Muscle layer of duodenum (tissue), 2 donors: ENCODE data around the gene SEMA6A.

Experiments used
- H3K27ac ChIP-seq: one replicate; pipeline ENCODE4 v1.7.0; 2013; ENCODE audit warnings: mild to moderate bottlenecking, low read length
- H3K27me3 ChIP-seq: one replicate; pipeline ENCODE4 v1.7.0; 2013; ENCODE audit warnings: low read depth, mild to moderate bottlenecking, control low read depth, low read length
- H3K36me3 ChIP-seq, 2 donors: one replicate each; pipeline ENCODE4 v1.7.0; 2013; ENCODE audit warnings: low read length in 2 of 2, control low read depth in 1 of 2, mild to moderate bottlenecking in 1 of 2; ENCODE audit not compliant: insufficient read depth in 2 of 2, control insufficient read depth in 1 of 2
- H3K4me1 ChIP-seq, 2 donors: one replicate each; pipeline ENCODE4 v1.7.0; 2013; ENCODE audit warnings: low read length in 2 of 2, mild to moderate bottlenecking in 2 of 2, control low read depth in 1 of 2, moderate library complexity in 1 of 2; ENCODE audit not compliant: insufficient read depth in 2 of 2, control insufficient read depth in 1 of 2
- H3K4me3 ChIP-seq, 2 donors: one replicate each; pipeline ENCODE4 v1.7.0; 2013; ENCODE audit warnings: low read length in 2 of 2, low read depth in 1 of 2, mild to moderate bottlenecking in 1 of 2
- H3K9me3 ChIP-seq, 2 donors: one replicate each; pipeline ENCODE4 v1.7.0; 2013; ENCODE audit warnings: low read length in 2 of 2, control low read depth in 1 of 2, mild to moderate bottlenecking in 1 of 2; ENCODE audit not compliant: control insufficient read depth in 1 of 2
- donor health status: healthy.

The SEMA6A gene

DNA sequence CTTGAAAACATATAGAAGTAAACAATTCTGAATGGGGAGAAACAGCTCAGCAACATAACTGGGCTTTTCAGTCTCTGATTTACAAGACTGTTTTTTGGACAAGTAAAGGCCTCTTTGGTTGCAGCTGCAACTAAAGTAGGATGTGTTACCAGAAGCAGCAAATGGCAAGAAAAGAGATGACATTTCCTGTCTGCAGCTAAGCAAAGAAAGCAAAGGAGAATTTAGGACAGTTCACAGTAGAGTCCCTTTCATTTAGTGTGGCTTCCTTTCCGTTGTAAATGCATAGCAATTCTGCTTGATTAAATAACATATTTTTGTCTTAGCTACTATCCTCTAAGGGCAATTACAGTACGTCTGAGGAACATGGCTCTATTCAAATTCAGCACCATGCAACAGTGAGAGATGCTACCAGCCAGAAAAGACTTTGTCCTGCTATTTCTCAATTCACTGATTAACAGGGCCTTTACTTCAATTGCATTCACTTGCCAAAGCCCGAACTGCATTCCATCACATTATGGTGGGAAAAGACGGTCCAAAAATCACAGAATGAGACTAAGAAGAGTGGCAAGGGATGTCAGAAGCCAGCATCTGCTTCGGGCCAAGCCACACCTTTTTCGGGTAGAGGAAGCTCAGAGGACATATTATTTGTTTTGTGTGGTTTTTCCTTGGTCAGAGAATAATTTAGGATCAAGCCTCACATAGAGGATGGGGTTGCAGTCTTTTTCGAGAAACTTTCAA lies 107.7 kb downstream of the SEMA6A start:
- Histone ChIP-seq H3K9me3 (no peaks in the 10 kb centered on the region), H3K27ac (no peak overlapping the region), H3K4me1 (peaks cover 0 to 14% of the 10 kb centered on the region in 2 donors), H3K36me3 (peaks cover 20 to 25% of the 10 kb centered on the region in 2 donors), H3K27me3 (no peaks in the 10 kb centered on the region), H3K4me3 (no peak overlapping the region)

DNA sequence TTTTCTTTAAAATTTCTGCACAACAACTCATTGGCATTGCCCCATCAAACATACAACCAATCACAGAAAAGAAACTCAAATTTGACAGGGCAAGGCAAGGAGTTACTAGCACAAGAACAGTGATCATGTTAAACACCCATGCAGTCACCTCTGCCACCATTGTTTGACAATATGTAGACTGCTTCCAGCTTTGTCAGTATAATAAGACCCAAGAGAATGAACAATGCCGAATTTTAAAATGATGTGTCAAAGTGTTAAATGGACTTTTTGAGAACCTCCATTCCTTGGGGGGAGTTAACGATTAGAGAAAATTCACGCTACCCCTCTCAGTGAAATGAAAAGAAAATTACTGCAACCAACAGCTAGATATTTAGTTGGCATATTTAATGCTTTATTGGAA lies 109.2 kb downstream of the SEMA6A start:
- peaks cover 20 to 25% of the 10 kb centered on the region in 2 donors for H3K36me3 ChIP-seq
- H3K27ac ChIP-seq = no peak overlapping the region
- H3K27me3 ChIP-seq = no peaks in the 10 kb centered on the region
- no peaks in the 10 kb centered on the region for H3K9me3 ChIP-seq
- H3K4me1 ChIP-seq = peaks cover 0 to 14% of the 10 kb centered on the region in 2 donors
- H3K4me3 ChIP-seq = no peak overlapping the region

DNA sequence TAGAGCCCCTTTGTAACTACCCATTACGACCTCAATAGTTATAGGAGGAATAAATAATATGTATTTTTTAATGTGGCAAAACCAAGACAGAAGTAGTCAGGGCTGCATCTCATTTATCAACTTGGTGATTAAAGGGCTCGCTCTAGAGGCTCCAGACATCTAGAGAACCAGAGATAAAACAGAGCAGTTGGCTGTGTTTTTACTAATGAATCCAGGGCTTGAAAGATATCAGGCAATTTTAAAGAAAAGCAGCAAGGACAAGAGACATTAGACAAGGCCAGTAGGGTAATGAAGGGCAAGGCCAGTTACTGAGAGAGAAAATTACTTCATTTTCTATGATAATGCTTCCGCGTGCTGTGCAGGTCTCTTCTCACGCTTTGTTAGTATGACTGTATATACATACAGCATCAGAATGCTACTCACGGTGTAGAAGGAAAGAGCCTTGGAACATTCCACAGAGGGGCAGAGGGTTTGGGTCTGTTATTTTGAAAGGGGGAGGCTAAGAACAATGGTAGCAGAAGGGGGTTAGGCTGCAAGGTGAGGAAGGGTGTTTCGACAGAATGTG lies 110.4 kb downstream of the SEMA6A start:
- H3K36me3 ChIP-seq = peaks cover 18 to 25% of the 10 kb centered on the region in 2 donors

DNA sequence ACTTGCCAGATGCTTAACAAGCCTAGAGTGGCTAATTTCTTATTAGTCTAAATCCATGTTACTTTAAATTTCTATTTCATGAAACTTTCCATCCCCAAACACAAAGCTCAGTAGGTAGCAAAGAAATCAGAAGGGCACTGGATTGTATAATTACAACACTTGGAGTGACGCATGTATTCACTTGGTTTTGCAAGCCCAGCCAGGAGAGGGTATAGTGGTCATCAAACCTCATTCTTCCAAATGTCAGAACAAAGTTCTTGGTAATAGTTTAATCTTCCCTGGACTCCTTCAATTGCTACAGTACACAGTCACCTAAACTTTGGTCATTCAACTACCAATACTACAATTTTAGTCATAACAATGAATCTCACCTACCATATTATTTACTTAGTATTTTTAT lies 112.1 kb downstream of the SEMA6A start:
- Histone ChIP-seq H3K9me3 (no peaks in the 10 kb centered on the region), H3K36me3 (peaks cover 3 to 13% of the 10 kb centered on the region in 2 donors), H3K4me3 (no peak overlapping the region), H3K27ac (no peak overlapping the region), H3K4me1 (peaks cover 0 to 14% of the 10 kb centered on the region in 2 donors), H3K27me3 (no peaks in the 10 kb centered on the region)

More for the DNA sequence above, 110.4 kb downstream of the SEMA6A start:
- H3K27me3 ChIP-seq = no peaks in the 10 kb centered on the region
- no peak overlapping the region for H3K4me3 ChIP-seq
- H3K9me3 ChIP-seq = no peaks in the 10 kb centered on the region
- H3K4me1 ChIP-seq = peaks cover 0 to 14% of the 10 kb centered on the region in 2 donors
- H3K27ac ChIP-seq = no peak overlapping the region

DNA sequence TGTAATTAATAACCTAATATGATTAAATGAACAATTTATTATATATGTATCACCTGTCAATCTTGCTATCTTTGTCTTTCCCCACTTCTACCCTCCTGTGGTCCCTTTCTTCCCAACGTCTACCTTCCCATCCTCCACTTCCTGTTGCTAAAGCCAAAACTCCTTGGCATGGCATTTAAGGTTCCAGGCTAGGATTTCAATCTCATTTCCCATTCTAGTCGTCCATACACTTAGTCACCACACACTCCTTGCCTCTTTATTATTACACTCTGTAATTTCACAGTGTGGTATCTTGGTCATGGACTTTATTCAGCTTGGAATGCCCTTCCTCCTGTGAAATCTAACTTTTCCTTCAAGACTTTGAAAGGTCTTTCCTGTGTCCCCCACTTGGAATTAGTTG lies 115.3 kb downstream of the SEMA6A start:
- H3K36me3 ChIP-seq = peaks cover 1 to 4% of the 10 kb centered on the region in 2 donors
- H3K9me3 ChIP-seq = no peaks in the 10 kb centered on the region
- H3K4me3 ChIP-seq = no peak overlapping the region
- H3K27me3 ChIP-seq = no peaks in the 10 kb centered on the region
- H3K4me1 ChIP-seq = peaks cover 0 to 17% of the 10 kb centered on the region in 2 donors
- no peak overlapping the region for H3K27ac ChIP-seq

DNA sequence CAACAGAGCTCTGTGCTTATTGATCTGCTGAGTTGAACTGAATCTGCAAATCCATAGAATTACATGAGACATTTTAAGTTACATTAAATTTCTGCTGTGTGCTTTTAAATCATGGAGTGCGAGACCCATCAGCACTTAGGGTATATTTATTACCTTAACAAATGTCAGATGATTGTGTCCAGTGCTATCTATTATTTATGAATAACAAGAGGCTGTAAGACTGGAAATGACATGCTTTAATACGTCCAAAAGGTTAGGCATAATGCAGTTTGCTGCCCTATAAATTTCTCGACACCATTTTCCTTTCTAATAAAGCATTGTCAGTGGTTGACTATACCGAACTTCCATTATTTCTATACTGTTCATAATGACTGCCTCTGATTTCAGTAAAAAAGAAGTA lies 117.6 kb downstream of the SEMA6A start:
- Histone ChIP-seq H3K36me3 (peaks cover 0 to 4% of the 10 kb centered on the region in 2 donors), H3K27ac (no peak overlapping the region), H3K4me1 (peaks cover 0 to 19% of the 10 kb centered on the region in 2 donors), H3K9me3 (no peaks in the 10 kb centered on the region), H3K4me3 (no peak overlapping the region), H3K27me3 (no peaks in the 10 kb centered on the region)

DNA sequence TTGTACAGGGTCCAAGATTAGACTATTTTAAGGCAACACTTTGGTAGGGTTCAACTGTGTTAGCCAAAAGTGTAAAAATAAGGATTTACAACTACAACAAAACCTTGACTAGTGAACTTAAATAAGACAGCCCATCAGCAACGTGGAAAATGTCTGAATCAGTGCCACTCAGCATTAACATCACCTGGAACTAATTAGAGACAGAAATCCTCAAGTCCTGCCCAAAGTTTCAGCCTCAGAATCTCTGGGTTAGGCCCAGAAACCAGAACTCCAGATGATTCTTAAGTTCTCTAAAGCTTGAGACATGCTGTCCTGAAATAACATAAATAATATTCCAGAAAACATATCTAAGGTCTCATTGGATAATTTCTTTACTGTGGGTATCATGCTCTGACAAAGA lies 118.6 kb downstream of the SEMA6A start:
- Histone ChIP-seq H3K36me3 (peaks cover 0 to 4% of the 10 kb centered on the region in 2 donors), H3K4me3 (no peak overlapping the region), H3K9me3 (no peaks in the 10 kb centered on the region), H3K27me3 (no peaks in the 10 kb centered on the region), H3K4me1 (peaks cover 0 to 19% of the 10 kb centered on the region in 2 donors), H3K27ac (no peak overlapping the region)

DNA sequence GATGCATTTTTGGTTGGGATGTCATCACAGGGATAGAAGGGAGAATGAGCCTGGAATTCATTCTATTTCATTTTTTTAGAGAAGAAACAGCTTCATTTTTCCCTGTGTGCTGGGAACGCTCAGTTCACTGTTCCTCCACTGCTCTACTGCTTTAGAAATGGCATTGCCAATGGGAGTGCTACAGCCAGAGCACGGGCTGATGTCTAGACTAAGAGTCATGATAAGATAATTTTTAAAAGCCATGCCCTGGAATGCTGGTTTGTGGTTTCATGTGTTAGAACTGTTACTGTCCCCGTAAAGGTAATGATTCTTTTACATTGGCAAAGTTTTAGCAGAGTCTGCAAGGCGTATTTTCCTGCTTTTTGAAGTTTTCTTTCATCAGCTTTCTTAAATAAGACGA lies 119.6 kb downstream of the SEMA6A start:
- no peak overlapping the region for H3K27ac ChIP-seq
- no peak overlapping the region for H3K4me3 ChIP-seq
- H3K4me1 ChIP-seq = peaks cover 0 to 19% of the 10 kb centered on the region in 2 donors
- peaks cover 0 to 4% of the 10 kb centered on the region in 2 donors for H3K36me3 ChIP-seq
- no peaks in the 10 kb centered on the region for H3K27me3 ChIP-seq
- H3K9me3 ChIP-seq = no peaks in the 10 kb centered on the region

DNA sequence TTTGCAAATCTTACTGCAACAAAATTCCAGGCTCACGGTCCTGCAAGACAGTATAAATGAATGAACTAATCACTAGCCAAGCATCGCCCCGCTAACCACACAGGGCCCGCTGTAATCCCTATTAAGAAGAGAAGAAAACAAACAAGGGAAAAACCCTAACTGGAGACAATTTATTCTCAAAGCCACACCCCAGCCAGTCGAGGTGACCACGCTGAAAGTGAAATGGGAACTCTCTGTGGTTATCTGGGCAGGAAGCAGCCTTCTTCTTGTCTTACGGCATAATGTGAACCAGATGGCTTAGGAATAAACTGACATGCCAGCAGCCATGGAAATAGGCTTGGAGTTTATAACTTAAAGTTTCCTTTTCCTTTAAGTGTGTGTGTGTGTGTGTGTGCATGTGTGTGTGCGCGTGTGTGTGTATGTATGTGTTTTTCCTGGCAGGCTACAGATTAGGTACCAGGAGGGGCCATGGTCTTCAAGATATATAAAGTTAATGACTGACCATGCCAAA lies 120.2 kb downstream of the SEMA6A start:
- H3K36me3 ChIP-seq = peaks cover 0 to 4% of the 10 kb centered on the region in 2 donors
- no peaks in the 10 kb centered on the region for H3K27me3 ChIP-seq
- H3K9me3 ChIP-seq = no peaks in the 10 kb centered on the region
- H3K4me1 ChIP-seq = peaks cover 0 to 19% of the 10 kb centered on the region in 2 donors
- peak overlapping the region in 1 of 2 donors; percentile 14 for H3K4me3 ChIP-seq
- no peak overlapping the region for H3K27ac ChIP-seq

DNA sequence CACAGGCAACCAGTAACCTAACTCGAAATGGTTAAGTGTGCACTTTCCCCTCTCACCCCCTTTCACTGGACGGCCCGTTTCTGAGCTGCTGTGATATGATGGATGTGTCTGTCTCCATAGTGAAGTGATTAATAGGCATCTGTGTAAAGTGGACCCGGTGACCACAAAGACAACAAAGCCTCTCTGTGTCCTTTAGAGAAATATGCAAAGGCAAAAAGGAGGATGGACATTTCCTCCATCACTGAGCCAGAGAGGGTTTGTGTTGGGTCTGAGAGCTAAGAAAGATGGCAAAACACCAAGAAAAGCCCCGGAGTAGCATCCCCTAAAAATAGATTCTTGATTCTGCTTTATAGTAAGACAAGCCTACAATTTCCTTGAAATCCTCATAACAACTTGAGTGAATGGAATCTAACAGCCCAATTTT lies 120.6 kb downstream of the SEMA6A start:
- no peak overlapping the region for H3K27ac ChIP-seq
- H3K9me3 ChIP-seq = no peaks in the 10 kb centered on the region
- peaks cover 0 to 19% of the 10 kb centered on the region in 2 donors for H3K4me1 ChIP-seq
- H3K27me3 ChIP-seq = no peaks in the 10 kb centered on the region
- H3K4me3 ChIP-seq = peak overlapping the region in 1 of 2 donors; percentile 14
- peaks cover 0 to 4% of the 10 kb centered on the region in 2 donors for H3K36me3 ChIP-seq

DNA sequence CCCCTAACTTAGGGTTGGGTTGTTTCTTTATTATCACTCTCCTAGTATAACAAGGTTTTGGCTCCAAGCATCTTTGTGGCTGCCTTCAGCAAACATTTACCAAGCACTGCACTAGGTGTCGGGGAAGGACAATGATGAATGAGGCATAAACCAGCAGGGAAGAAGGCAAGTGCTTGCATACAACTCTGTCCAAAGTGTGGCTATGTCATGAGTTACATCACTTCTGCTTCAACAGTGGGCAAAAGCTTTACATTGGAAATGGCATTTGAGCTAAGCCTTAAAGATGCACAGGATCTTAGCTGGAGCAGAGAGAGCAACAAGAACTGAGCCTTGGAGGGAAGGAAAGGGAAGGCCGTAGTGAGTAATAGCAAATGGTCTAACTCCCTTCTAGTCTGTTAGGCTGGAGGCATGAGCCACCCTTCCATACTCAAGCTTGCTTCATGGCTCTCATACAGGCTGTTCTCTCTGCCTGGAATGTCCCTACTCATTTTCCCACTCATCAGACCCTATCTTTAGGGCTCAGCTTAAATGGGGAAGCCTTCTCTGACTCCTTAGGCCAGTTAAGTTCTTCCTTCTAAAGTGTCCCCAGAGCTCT lies 121.8 kb downstream of the SEMA6A start:
- H3K27me3 ChIP-seq = no peaks in the 10 kb centered on the region
- H3K36me3 ChIP-seq = peaks cover 0 to 5% of the 10 kb centered on the region in 2 donors
- no peak overlapping the region for H3K27ac ChIP-seq
- no peak overlapping the region for H3K4me3 ChIP-seq
- no peaks in the 10 kb centered on the region for H3K9me3 ChIP-seq
- peaks cover 0 to 19% of the 10 kb centered on the region in 2 donors for H3K4me1 ChIP-seq
